HepG2 (cell line): ENCODE measurements around the gene COL27A1.

Experiments used
- TGIF2 ChIP-seq: IDR thresholded peaks from 2 replicates; pipeline ENCODE4 v1.6.1; 2016; ENCODE audit warnings: control low read depth, missing compliant biosample characterization
- TF ChIP-seq, protein P1 (sequence below): sonication (generic); formaldehyde crosslinking; IDR thresholded peaks from 2 replicates; pipeline ENCODE4 v1.5.1; 2020; ENCODE audit warnings: mild to moderate bottlenecking, missing genetic modification reagents, moderate library complexity

GRCh38 chr9:114202396-114202795 lies 47.1 kb downstream of the COL27A1 start:
- TF ChIP-seq TGIF2 (CRISPR knock-in tag), result no peak
- TF ChIP-seq, protein P1, sequence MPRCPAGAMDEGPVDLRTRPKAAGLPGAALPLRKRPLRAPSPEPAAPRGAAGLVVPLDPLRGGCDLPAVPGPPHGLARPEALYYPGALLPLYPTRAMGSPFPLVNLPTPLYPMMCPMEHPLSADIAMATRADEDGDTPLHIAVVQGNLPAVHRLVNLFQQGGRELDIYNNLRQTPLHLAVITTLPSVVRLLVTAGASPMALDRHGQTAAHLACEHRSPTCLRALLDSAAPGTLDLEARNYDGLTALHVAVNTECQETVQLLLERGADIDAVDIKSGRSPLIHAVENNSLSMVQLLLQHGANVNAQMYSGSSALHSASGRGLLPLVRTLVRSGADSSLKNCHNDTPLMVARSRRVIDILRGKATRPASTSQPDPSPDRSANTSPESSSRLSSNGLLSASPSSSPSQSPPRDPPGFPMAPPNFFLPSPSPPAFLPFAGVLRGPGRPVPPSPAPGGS, result no peak
